LHCN-M2 (cell line): ENCODE results near the gene MACC1. TPM values are rescaled to one million over a fixed set of nuclear protein-coding genes. Genes with fewer than 3 reads are reported as not detected.

Experiments used
- DNase-seq: peaks from one replicate; pipeline ENCODE4 v3.0.0-alpha.2; 2012; ENCODE audit warnings: low read depth
- polyA plus RNA-seq: library from polyadenylated mRNA; unstranded; fragments of >200 nt; gene quantifications from one replicate; pipeline ENCODE4 v1.2.1, GENCODE V29; 2012; ENCODE audit warnings: missing spikeins
- total RNA-seq: library from RNA; depleted of rRNA; stranded (reverse); fragments of >200 nt; gene quantifications from 2 replicates; pipeline ENCODE4 v1.2.3, GENCODE V29; 2014; rRNA removed

Gene MACC1, protein sequence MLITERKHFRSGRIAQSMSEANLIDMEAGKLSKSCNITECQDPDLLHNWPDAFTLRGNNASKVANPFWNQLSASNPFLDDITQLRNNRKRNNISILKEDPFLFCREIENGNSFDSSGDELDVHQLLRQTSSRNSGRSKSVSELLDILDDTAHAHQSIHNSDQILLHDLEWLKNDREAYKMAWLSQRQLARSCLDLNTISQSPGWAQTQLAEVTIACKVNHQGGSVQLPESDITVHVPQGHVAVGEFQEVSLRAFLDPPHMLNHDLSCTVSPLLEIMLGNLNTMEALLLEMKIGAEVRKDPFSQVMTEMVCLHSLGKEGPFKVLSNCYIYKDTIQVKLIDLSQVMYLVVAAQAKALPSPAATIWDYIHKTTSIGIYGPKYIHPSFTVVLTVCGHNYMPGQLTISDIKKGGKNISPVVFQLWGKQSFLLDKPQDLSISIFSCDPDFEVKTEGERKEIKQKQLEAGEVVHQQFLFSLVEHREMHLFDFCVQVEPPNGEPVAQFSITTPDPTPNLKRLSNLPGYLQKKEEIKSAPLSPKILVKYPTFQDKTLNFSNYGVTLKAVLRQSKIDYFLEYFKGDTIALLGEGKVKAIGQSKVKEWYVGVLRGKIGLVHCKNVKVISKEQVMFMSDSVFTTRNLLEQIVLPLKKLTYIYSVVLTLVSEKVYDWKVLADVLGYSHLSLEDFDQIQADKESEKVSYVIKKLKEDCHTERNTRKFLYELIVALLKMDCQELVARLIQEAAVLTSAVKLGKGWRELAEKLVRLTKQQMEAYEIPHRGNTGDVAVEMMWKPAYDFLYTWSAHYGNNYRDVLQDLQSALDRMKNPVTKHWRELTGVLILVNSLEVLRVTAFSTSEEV
- 0.06 and 0.11 TPM in 2 replicates for total RNA-seq
- polyA plus RNA-seq: 0.01 TPM

DNA sequence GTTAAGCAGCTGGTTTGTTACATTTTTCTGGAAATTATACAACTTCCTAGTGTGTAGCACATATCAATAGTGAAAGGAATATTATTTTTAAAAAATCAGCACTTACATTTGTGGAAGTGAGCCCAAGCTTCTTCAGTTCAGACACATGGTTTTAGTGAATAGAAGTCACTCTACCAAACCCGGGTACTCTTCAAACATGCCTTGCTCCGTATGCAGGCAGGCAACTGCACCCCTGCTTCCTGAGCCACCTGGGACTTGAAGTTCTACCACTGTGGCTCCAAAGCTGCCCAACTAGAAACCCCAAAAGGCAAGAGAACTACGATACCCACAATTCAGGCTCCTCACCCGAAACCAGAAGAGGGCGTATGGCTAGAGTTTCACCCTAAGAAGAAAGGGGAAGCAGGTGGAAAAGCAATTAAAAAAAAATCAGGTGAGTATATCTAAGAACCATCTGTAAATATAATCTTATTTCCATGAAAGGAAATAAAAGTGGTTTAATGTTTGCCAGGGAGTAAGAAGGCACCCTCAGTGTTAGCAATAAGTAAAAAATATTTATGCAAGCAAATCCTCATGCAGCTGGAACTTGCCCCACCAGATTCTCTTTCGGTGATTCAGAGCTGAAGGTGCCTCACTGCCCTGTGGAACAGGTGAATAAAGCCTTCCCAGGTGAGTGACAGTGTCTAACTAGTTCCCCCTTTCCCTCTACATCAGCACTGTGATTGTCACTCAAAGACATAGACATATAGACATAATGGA is at the start of gene MACC1:
TSS of gene MACC1 (minus strand) at position 192 of the 756 bp plus-strand sequence. CDS start 55,522 bp downstream, outside the sequence.
- DNase-seq: no peak

DNA sequence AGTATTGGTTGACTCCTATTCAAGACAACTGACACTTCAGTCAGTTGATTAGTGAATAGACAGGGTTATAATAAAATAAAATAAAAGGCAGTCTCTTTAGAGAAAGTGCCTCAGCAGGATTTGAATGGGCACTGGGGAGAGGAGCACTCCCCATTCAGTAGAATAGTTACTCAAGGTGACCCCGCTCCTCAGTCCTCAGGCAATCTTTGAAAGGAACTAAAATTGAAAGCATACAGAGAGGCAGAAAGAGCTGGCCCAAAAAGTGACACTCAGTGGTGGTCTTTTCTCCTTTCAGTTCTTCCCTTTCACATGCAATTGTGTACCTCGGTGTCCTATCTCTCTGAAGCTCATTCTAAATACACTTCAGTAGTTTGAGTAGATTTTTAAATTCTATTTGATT is 47.4 kb upstream of the MACC1 start:
- no peak for DNase-seq

- peak; percentile 21 for DNase-seq
These were observed 43.0 kb upstream of the MACC1 start for GRCh38 chr7:20260223-20260622.

GRCh38 chr7:20257212-20257611 is 40.0 kb upstream of the MACC1 start:
- no peak for DNase-seq

DNA sequence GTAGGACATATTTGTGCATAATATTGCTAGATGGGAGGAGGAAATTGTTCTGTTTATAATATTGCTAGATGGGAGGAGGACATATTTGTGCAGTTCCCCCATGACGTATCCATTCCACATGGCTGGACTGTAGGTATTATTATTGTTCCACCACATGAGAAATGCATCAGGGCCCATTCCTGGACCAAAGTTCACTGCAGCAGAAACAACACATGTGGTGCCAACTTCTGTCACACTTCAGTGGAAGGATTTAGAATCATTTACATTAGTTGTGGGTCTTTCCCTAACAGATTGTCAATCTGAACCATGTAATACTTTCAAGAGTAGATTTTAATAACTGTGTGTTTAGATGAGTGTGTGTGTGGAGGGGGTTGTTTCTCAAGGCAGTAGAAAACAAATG is 32.7 kb upstream of the MACC1 start:
- no peak for DNase-seq

DNA sequence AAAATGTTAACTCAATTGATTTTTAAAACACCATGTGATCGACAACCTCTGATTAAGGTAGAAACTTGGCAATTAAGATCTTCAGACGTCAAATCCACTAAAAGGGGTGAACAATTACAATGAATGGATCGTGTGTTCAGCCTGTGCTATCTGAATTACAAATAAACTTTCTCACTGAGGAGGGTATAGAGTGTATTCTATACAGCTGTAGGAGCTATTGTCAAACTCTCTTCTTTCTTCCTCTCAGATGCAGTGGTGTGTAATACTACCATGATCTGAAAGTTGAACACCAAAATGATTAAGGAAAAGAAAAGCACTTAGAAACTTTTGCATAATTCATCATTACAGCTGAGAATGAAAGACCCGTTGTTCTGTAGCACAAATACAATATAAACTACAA is 32.2 kb upstream of the MACC1 start:
- no peak for DNase-seq

- no peak for DNase-seq
These were observed 29.1 kb upstream of the MACC1 start for GRCh38 chr7:20246236-20246635.

DNA sequence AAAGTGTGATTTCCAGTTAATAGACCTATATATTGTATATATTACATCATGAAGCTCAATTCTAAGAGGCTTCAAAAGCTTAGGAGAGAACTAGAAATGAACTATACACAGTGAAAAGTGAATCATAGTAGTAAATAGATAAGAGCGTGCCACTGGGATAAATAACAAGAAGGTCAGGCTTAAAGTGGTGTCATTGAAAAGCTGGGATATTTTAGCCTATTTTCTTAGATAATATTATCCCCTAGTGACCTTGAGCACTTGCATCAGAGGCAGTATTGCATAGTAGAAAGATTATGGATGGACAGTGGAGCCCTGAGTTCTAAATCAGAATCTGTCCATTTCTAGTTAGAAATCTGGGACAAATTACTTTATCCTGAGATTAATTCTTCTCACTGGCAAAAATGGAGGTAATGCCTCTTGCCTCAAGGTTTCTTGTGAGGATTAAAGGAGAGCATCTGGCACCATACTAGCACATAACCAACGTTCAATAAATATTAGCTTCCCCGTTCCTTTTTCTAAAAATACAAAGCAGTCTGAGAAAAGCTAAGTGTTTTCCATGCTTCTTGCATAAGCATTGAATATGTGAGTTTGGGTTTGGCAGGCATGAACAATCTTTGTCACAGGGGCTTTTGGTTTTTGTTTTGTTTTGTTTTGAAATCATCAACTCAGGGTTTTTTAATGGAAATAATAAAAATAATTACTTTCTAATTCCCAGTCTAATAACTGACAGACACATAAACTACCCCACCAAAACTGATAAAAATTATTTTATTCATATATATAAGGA is 27.3 kb upstream of the MACC1 start:
- DNase-seq: no peak

DNA sequence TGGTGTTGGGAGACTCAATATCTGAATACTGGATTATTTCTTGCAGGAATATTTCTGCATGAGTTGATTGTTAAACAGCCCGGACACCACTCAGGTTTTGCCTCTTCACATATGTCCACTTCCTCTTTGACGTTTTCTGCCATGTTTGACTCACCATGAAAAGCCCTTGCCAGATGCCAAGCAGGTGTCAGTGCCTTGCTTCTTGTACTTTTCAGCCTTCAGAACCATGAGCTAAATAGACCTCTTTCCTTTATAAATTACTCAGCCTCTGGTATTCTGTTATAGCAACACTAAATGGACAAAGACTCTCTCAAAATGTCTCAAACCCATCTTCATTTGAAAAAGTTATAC is 24.7 kb upstream of the MACC1 start:
- peak; percentile 72 for DNase-seq

DNA sequence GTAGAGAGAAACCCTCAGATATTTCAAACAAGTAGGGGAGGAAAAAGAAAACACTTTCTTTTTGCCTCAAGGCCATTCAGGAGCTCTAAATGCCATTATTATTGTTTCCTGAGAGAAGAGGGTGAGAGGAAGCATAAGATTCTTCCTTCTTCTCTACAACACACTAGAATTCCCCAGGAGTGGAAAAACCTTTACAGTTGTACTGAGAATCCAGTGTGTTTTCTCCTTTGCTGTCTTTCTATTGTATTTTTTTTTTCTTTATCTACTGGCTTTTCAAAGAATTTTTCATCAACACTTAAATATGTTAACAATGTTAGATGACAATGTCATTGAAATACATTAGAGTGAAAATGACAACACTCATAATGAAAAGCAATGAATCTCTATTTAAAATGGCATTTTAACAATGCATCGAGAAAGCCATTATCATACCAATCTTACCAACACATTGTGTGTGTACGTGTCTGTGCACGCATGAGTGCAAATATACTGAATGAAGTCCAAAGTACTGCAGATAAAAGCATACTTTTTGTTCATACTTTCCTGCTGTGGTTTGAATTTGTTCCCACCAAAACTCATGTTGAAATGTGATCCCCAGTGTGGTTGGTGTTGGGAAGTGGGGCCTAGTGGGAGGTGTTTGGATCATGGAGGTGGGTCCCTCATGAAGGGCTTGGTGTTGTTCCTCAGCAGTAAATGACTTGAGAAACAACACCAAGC is 24.2 kb upstream of the MACC1 start:
- peak; percentile 76 for DNase-seq

GRCh38 chr7:20240080-20240926 is 23.1 kb upstream of the MACC1 start:
- no peak for DNase-seq

GRCh38 chr7:20238754-20239324 is 21.7 kb upstream of the MACC1 start:
- no peak for DNase-seq

- DNase-seq: no peak
These were observed 21.1 kb upstream of the MACC1 start for GRCh38 chr7:20238194-20238753.

- no peak for DNase-seq
These were observed 20.4 kb upstream of the MACC1 start for GRCh38 chr7:20237464-20238193.

DNA sequence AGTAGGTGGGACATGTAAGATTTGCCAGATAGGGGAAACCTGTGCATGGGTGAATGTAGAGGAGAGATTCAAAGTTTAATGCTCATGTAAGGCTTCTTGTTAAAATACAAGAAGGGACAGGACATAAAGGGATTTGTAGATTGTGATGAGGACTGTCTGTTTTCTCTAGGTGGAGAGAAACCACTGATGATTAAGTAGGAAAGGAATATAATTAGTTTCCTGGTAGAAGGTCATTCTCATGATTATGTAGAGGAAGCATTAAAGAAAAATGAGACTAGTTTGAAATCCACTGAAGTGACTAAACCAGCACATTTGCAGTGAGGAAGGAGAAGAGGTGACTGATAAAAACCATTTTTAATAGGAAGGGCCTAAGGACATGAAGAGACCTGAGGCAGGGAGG is 19.6 kb upstream of the MACC1 start:
- peak; percentile 43 for DNase-seq

- no peak for DNase-seq
These were observed 18.9 kb upstream of the MACC1 start for GRCh38 chr7:20236043-20236442.

DNA sequence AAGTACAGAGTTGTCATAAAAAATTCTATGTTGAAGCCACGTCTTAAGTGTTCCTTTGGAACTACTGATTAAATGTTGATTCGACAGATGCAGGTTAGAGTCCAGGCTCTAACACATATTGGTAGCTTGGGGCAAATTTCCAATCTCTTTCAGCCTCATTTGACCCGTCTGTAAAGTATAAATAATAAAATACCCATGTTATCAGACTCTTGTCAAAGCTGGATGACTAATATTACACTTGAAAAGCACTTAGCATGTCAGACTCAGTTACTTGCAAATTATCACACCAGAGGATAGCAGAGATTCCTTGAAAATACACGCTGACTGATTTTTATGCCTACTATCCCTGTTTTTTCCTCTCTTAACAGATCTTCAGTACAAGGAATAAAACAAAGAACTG is 18.1 kb upstream of the MACC1 start:
- DNase-seq: no peak

GRCh38 chr7:20233362-20233761 is 16.2 kb upstream of the MACC1 start:
- no peak for DNase-seq
